Measurements from ENCODE around the gene CLIC6. TPM values are rescaled to one million over a fixed set of nuclear protein-coding genes. Genes with fewer than 3 reads are reported as not detected.

The CLIC6 gene
- total RNA-seq, 2 experiments from 2014 or later = not detected

DNA sequence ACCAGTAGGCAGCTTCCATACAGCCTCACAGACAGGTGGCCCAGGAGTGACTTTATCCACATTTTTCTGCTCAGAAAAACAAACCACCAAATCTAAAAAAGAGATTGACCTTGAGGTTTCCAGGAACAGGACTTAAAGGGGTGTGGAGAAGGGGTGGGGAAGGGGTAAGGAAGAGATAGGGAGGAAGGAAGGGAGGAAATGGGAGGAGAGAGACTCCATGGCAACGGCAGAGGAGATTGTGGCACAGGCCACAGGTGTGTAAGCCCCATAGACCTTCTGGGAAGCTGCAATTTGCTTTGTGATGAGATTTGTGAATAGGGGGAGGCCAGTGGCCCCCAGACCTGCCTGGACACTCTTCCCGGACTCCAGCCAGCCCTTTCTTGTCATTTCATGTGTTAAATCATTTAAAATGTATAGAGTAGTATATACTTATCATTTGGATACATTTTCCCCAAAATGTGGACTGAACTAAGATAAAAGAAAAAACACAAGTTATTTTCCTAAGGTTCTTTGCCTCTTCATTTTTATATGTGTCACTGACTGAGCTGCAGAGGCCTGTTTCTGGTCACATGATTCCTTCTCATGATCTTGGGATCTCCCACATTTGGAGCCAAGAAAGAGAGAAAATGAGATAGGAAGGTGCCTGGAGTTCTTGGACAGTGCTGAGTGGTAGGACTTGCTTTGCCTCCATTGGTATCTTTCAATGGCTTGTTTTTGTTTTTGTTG is 55.5 kb downstream of the CLIC6 start:
- no peak for TF ChIP-seq EZH2phosphoT487 (IDR thresholded peaks at IDR 0.05; ENCODE audit: borderline replicate concordance, low read depth, low read length)
- TF ChIP-seq, protein P1, sequence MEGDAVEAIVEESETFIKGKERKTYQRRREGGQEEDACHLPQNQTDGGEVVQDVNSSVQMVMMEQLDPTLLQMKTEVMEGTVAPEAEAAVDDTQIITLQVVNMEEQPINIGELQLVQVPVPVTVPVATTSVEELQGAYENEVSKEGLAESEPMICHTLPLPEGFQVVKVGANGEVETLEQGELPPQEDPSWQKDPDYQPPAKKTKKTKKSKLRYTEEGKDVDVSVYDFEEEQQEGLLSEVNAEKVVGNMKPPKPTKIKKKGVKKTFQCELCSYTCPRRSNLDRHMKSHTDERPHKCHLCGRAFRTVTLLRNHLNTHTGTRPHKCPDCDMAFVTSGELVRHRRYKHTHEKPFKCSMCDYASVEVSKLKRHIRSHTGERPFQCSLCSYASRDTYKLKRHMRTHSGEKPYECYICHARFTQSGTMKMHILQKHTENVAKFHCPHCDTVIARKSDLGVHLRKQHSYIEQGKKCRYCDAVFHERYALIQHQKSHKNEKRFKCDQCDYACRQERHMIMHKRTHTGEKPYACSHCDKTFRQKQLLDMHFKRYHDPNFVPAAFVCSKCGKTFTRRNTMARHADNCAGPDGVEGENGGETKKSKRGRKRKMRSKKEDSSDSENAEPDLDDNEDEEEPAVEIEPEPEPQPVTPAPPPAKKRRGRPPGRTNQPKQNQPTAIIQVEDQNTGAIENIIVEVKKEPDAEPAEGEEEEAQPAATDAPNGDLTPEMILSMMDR (conservative IDR thresholded peaks at IDR 0.05; ENCODE audit: low read length) = no peak
- Histone ChIP-seq H3K4me2 (ENCODE audit: low read length) (no peak overlapping the region), H3K27ac (ENCODE audit: low read depth, low read length, poor library complexity, severe bottlenecking) (no peak overlapping the region), H4K20me1 (ENCODE audit: insufficient read depth, low read length) (no peaks in the 10 kb centered on the region), H2AFZ (ENCODE audit: low read length) (no peak overlapping the region), H3K9me3 (ENCODE audit: low read length) (no peaks in the 10 kb centered on the region), H3K9me2 (ENCODE audit: insufficient read depth, low read length) (no peaks in the 10 kb centered on the region), H3K79me2 (ENCODE audit: insufficient read depth, low read depth, low read length) (no peaks in the 10 kb centered on the region), H3K4me3 (ENCODE audit: low read depth, low read length, poor library complexity, severe bottlenecking) (no peak overlapping the region), H3K36me3 (ENCODE audit: insufficient read depth, low read length) (no peaks in the 10 kb centered on the region), H3K4me1 (ENCODE audit: insufficient read depth, low read length, poor library complexity, severe bottlenecking) (no peaks in the 10 kb centered on the region)
- no TSS peak for BruUV-seq (replicated peaks)
- intact Hi-C loops (cut with micrococcal nuclease; ENCODE audit: unreplicated experiment) = no loop called here
- DNase-seq (ENCODE audit: low spot score) = no peak
- CTCF ChIA-PET (ENCODE audit: unreplicated experiment) = no interaction called here
- POLR2A ChIA-PET = no interaction called here

DNA sequence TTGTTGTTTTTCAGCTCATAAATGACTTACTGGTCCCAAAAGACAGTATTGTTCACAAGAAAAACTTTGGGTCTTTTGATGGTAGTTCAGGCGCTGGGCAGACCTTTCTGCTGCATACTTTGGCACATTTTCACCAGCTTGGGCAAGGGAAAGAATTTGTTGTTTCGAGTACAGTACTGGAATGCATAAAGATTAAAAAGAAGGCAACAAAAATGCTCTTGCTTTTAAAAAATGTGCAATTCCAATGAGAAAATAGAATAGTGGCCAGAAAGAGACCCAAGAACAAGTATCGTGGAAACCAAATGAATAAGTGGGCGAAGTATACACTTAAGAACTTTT is 56.0 kb downstream of the CLIC6 start:
- no peak for DNase-seq (ENCODE audit: low spot score)
- CTCF ChIA-PET (ENCODE audit: unreplicated experiment) = no interaction called here
- no peak overlapping the region for H3K27ac ChIP-seq (ENCODE audit: low read depth, low read length, poor library complexity, severe bottlenecking)
- H2AFZ ChIP-seq (ENCODE audit: low read length) = no peak overlapping the region
- TF ChIP-seq EZH2phosphoT487 (IDR thresholded peaks at IDR 0.05; ENCODE audit: borderline replicate concordance, low read depth, low read length) = no peak
- TF ChIP-seq, protein P1 (conservative IDR thresholded peaks at IDR 0.05; ENCODE audit: low read length) = no peak
- POLR2A ChIA-PET = no interaction called here
- H3K79me2 ChIP-seq (ENCODE audit: insufficient read depth, low read depth, low read length) = no peaks in the 10 kb centered on the region
- no peaks in the 10 kb centered on the region for H3K9me2 ChIP-seq (ENCODE audit: insufficient read depth, low read length)
- H3K36me3 ChIP-seq (ENCODE audit: insufficient read depth, low read length) = no peaks in the 10 kb centered on the region
- H3K4me2 ChIP-seq (ENCODE audit: low read length) = no peak overlapping the region
- no peaks in the 10 kb centered on the region for H3K4me1 ChIP-seq (ENCODE audit: insufficient read depth, low read length, poor library complexity, severe bottlenecking)
- H4K20me1 ChIP-seq (ENCODE audit: insufficient read depth, low read length) = no peaks in the 10 kb centered on the region
- no peak overlapping the region for H3K4me3 ChIP-seq (ENCODE audit: low read depth, low read length, poor library complexity, severe bottlenecking)
- BruUV-seq (replicated peaks) = no TSS peak
- no peaks in the 10 kb centered on the region for H3K9me3 ChIP-seq (ENCODE audit: low read length)
- intact Hi-C loops (cut with micrococcal nuclease; ENCODE audit: unreplicated experiment) = no loop called here

DNA sequence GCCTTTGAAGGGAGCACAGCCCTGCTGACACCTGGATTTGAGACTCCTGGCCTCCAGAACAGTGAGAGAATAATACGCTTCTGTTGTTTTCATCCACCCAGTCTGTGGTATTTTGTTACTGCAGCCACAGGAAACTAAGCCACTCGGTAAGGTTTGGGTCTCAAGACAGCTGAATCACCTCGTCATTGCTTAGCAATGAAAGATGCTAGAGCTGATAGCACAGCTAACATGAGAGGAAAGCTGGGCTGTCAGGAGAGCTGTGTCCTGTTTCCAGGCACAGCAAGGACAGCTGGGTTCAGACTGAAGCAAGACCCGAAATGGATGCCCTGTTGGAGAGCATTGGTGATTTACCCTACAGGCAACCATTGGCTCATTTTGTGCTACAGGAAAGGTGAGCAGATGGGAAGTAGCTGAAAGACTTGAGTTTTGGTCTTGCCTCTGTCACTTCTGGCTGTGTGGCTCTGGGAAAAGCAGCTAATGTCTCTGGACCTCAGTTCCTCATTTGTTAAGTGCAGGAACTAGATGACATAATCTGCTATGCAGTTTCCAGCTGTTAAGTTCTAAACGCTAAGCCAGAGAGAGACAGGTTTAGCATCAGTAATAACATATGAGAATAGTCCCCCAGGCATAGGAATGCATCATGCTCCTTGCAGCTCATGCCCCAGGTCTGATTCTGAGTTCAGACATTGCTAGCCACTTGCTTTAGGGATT is 58.0 kb downstream of the CLIC6 start:
- no peak for TF ChIP-seq EZH2phosphoT487 (IDR thresholded peaks at IDR 0.05; ENCODE audit: borderline replicate concordance, low read depth, low read length)
- TF ChIP-seq, protein P1 (conservative IDR thresholded peaks at IDR 0.05; ENCODE audit: low read length) = no peak

More for the DNA sequence above, 58.0 kb downstream of the CLIC6 start:
- CTCF ChIA-PET (ENCODE audit: unreplicated experiment) = no interaction called here
- H3K4me3 ChIP-seq (ENCODE audit: low read depth, low read length, poor library complexity, severe bottlenecking) = no peak overlapping the region
- H3K9me3 ChIP-seq (ENCODE audit: low read length) = no peaks in the 10 kb centered on the region
- DNase-seq (ENCODE audit: low spot score) = no peak
- H4K20me1 ChIP-seq (ENCODE audit: insufficient read depth, low read length) = no peaks in the 10 kb centered on the region
- H2AFZ ChIP-seq (ENCODE audit: low read length) = no peak overlapping the region
- no peak overlapping the region for H3K27ac ChIP-seq (ENCODE audit: low read depth, low read length, poor library complexity, severe bottlenecking)
- intact Hi-C loops (cut with micrococcal nuclease; ENCODE audit: unreplicated experiment) = no loop called here
- no peaks in the 10 kb centered on the region for H3K9me2 ChIP-seq (ENCODE audit: insufficient read depth, low read length)
- no TSS peak for BruUV-seq (replicated peaks)
- no peaks in the 10 kb centered on the region for H3K4me1 ChIP-seq (ENCODE audit: insufficient read depth, low read length, poor library complexity, severe bottlenecking)
- no peaks in the 10 kb centered on the region for H3K36me3 ChIP-seq (ENCODE audit: insufficient read depth, low read length)
- no peak overlapping the region for H3K4me2 ChIP-seq (ENCODE audit: low read length)
- POLR2A ChIA-PET = interaction anchor here (0.5 to 0.6 kb wide), 3 partner anchors 207 to 1114 kb away, joined by 3 read pairs; no protein-coding TSS in a partner anchor
- H3K79me2 ChIP-seq (ENCODE audit: insufficient read depth, low read depth, low read length) = no peaks in the 10 kb centered on the region

All from OCI-LY7 (cell line).